ENCODE measurements around the gene KIF1B.
A peak's percentile ranks its signal among the peaks of the same experiment; 100 is the strongest.
"Not testable (repeated sequence)": the region's sequence is repeated elsewhere in the genome, so short reads cannot be mapped to it uniquely, and the experiment has no call there.

KIF1B gene

GRCh38 chr1:10383630-10384029 lies 173.3 kb downstream of the KIF1B start:
- no peak for DNase-seq (ENCODE audit: low read depth in 4 of 4, low spot score in 1 of 4)

- DNase-seq (ENCODE audit: low read depth in 4 of 4, low spot score in 1 of 4) = no peak
Observed at GRCh38 chr1:10384219-10384618, 173.8 kb downstream of the KIF1B start.

GRCh38 chr1:10386761-10387676 lies 176.6 kb downstream of the KIF1B start:
- no peak for DNase-seq (ENCODE audit: low read depth in 4 of 4, low spot score in 1 of 4)

GRCh38 chr1:10387677-10388386 lies 177.5 kb downstream of the KIF1B start:
- DNase-seq (ENCODE audit: low read depth in 4 of 4, low spot score in 1 of 4) = no peak

GRCh38 chr1:10388387-10388715 lies 178.0 kb downstream of the KIF1B start:
- DNase-seq (ENCODE audit: low read depth in 4 of 4, low spot score in 1 of 4) = no peak

GRCh38 chr1:10389271-10389973 lies 179.1 kb downstream of the KIF1B start:
- DNase-seq (ENCODE audit: low read depth in 4 of 4, low spot score in 1 of 4) = no peak

- no peak for DNase-seq (ENCODE audit: low read depth in 4 of 4, low spot score in 1 of 4)
Observed at GRCh38 chr1:10396870-10397269, 186.5 kb downstream of the KIF1B start.

- peak in 1 of 4 experiments; percentile 7 for DNase-seq (ENCODE audit: low read depth in 4 of 4, low spot score in 1 of 4)
Observed at GRCh38 chr1:10398278-10398733, 187.9 kb downstream of the KIF1B start.

GRCh38 chr1:10398734-10399443 lies 188.5 kb downstream of the KIF1B start, which contains the start of gene PGD:
PGD (plus strand) TSS chr1:10399064; CDS start chr1:10399118, 54 bp downstream.
- peak; percentile 94 to 99 (median 95) for DNase-seq (ENCODE audit: low read depth in 4 of 4, low spot score in 1 of 4)

GRCh38 chr1:10399444-10399941 lies 189.1 kb downstream of the KIF1B start:
- peak in 1 of 4 experiments; percentile 7 for DNase-seq (ENCODE audit: low read depth in 4 of 4, low spot score in 1 of 4)

- DNase-seq (ENCODE audit: low read depth in 4 of 4, low spot score in 1 of 4) = no peak
Observed at GRCh38 chr1:10400013-10400412, 189.6 kb downstream of the KIF1B start.

- DNase-seq (ENCODE audit: low read depth in 4 of 4, low spot score in 1 of 4) = no peak
Observed at GRCh38 chr1:10401281-10401680, 190.9 kb downstream of the KIF1B start.

- no peak for DNase-seq (ENCODE audit: low read depth in 4 of 4, low spot score in 1 of 4)
Observed at GRCh38 chr1:10402729-10403274, 192.4 kb downstream of the KIF1B start.

- no peak for DNase-seq (ENCODE audit: low read depth in 4 of 4, low spot score in 1 of 4)
Observed at GRCh38 chr1:10407201-10407600, 196.8 kb downstream of the KIF1B start.

GRCh38 chr1:10415211-10415930 lies 205.0 kb downstream of the KIF1B start:
- no peak for DNase-seq (ENCODE audit: low read depth in 4 of 4, low spot score in 1 of 4)

- not testable (repeated sequence) for DNase-seq (ENCODE audit: low read depth in 4 of 4, low spot score in 1 of 4)
Observed at GRCh38 chr1:10415967-10416366, 205.6 kb downstream of the KIF1B start.

- not testable (repeated sequence) for DNase-seq (ENCODE audit: low read depth in 4 of 4, low spot score in 1 of 4)
Observed at GRCh38 chr1:10418741-10419140, 208.4 kb downstream of the KIF1B start.

GRCh38 chr1:10419351-10419750 lies 209.0 kb downstream of the KIF1B start:
- DNase-seq (ENCODE audit: low read depth in 4 of 4, low spot score in 1 of 4) = no peak

GRCh38 chr1:10421637-10422036 lies 211.3 kb downstream of the KIF1B start:
- no peak for DNase-seq (ENCODE audit: low read depth in 4 of 4, low spot score in 1 of 4)

GRCh38 chr1:10424034-10424433 lies 213.7 kb downstream of the KIF1B start:
- no peak for DNase-seq (ENCODE audit: low read depth in 4 of 4, low spot score in 1 of 4)

Measured in stimulated activated CD4-positive, alpha-beta T cell treated with anti-CD3 and anti-CD28 coated beads, Interleukin-1b, Interleukin-23, amount 100 ng/mL, for 24 hours (primary cell).